HepG2 (cell line): ENCODE data around the gene FAAP100. TPM values are rescaled to one million over a fixed set of nuclear protein-coding genes. Genes with fewer than 3 reads are reported as not detected.
A peak's percentile ranks its signal among the peaks of the same experiment; 100 is the strongest.

Experiments
- ARID4A ChIP-seq: sonication (generic); formaldehyde crosslinking; IDR thresholded peaks from 2 replicates; pipeline ENCODE4 v1.5.0; 2020; ENCODE audit warnings: mild to moderate bottlenecking, missing genetic modification reagents, borderline replicate concordance
- ARNTL ChIP-seq: sonication (generic); formaldehyde crosslinking; IDR thresholded peaks from 2 replicates; pipeline ENCODE4 v1.4.0; 2020; ENCODE audit warnings: mild to moderate bottlenecking, missing genetic modification reagents
- CSRNP1 ChIP-seq: sonication (generic); formaldehyde crosslinking; IDR thresholded peaks from 2 replicates; pipeline ENCODE4 v1.8.1; 2023; ENCODE audit warnings: mild to moderate bottlenecking, missing genetic modification reagents
- GATA4 ChIP-seq: sonication (generic); IDR thresholded peaks from 2 replicates; pipeline ENCODE4 v1.6.1; 2016; ENCODE audit warnings: antibody characterized with exemption, low read depth, borderline replicate concordance
- IRF2 ChIP-seq: IDR thresholded peaks from 2 replicates; pipeline ENCODE4 v1.6.1; 2018; ENCODE audit warnings: missing genetic modification reagents, missing compliant biosample characterization
- MAX ChIP-seq: IDR thresholded peaks from 2 replicates; pipeline ENCODE4 v1.6.1; 2012; ENCODE audit warnings: inconsistent platforms
- MLX ChIP-seq: IDR thresholded peaks from 2 replicates; pipeline ENCODE4 v1.6.1; 2016
- PAXIP1 ChIP-seq: sonication (generic); formaldehyde crosslinking; conservative IDR thresholded peaks from 2 replicates; pipeline ENCODE4 v1.4.0; 2020; ENCODE audit warnings: mild to moderate bottlenecking, missing genetic modification reagents, moderate library complexity
- PLRG1 ChIP-seq: fragments of 450-650 bp; conservative IDR thresholded peaks from 2 replicates; pipeline ENCODE4 v1.6.1; 2016
- REL ChIP-seq: sonication (generic); formaldehyde crosslinking; conservative IDR thresholded peaks from 2 replicates; pipeline ENCODE4 v1.8.0; 2022; ENCODE audit warnings: mild to moderate bottlenecking, missing genetic modification reagents, moderate library complexity
- RFX1 ChIP-seq: fragments of 450-650 bp; IDR thresholded peaks from 2 replicates; pipeline ENCODE4 v1.6.1; 2017
- SMAD9 ChIP-seq: sonication (generic); formaldehyde crosslinking; IDR thresholded peaks from 2 replicates; pipeline ENCODE4 v1.5.1; 2020; ENCODE audit warnings: mild to moderate bottlenecking, missing genetic modification reagents
- SOX13 ChIP-seq, 3 experiments: fragments of 450-650 bp in 1 of 3; sonication (generic) in 1 of 3; formaldehyde crosslinking in 1 of 3; IDR thresholded peaks in 2 of 3; conservative IDR thresholded peaks in 1 of 3; 2 replicates each; pipeline versions ENCODE4 v1.5.0 to v1.6.1; 2016 to 2020; ENCODE audit warnings: antibody characterized with exemption in 1 of 3, mild to moderate bottlenecking in 1 of 3, missing compliant biosample characterization in 1 of 3, missing genetic modification reagents in 1 of 3, moderate library complexity in 1 of 3
- ZBTB14 ChIP-seq: sonication (generic); formaldehyde crosslinking; IDR thresholded peaks from 2 replicates; pipeline ENCODE4 v1.4.0; 2020; ENCODE audit warnings: missing genetic modification reagents
- ZBTB42 ChIP-seq: sonication (generic); formaldehyde crosslinking; IDR thresholded peaks from 2 replicates; pipeline ENCODE4 v1.5.0; 2020; ENCODE audit warnings: mild to moderate bottlenecking, missing genetic modification reagents
- ZNF678 ChIP-seq: sonication (generic); formaldehyde crosslinking; IDR thresholded peaks from 2 replicates; pipeline ENCODE4 v1.4.0; 2020; ENCODE audit warnings: mild to moderate bottlenecking, missing genetic modification reagents
- ZNF816 ChIP-seq: sonication (generic); formaldehyde crosslinking; IDR thresholded peaks from 2 replicates; pipeline ENCODE4 v1.8.0; 2022; ENCODE audit warnings: missing genetic modification reagents, mild to moderate bottlenecking, borderline replicate concordance
- ZSCAN12 ChIP-seq: sonication (generic); formaldehyde crosslinking; IDR thresholded peaks from 2 replicates; pipeline ENCODE4 v1.9.0; 2021; ENCODE audit warnings: mild to moderate bottlenecking, missing genetic modification reagents
- polyA plus RNA-seq, 8 experiments: library from polyadenylated mRNA; depleted of rRNA in 3 of 8; stranded (reverse) in 7 of 8; unstranded in 1 of 8; fragments of >200 nt; fragmentation: Illumina TruSeq in 4 of 8; extraction: Trizol in 4 of 8; gene quantifications; 2 replicates each; pipeline versions ENCODE4 v1.2.1 to v1.2.3, GENCODE V29; 2011 to 2016; ENCODE audit warnings: low read depth in 4 of 8, missing spikeins in 1 of 8, mixed read lengths in 1 of 8; ENCODE audit not compliant: insufficient read depth in 1 of 8
- total RNA-seq, 5 experiments: library from RNA; depleted of rRNA; stranded (reverse); fragments of >200 nt; fragmentation: Illumina TruSeq; extraction: Trizol; gene quantifications; 2 replicates each; pipeline ENCODE4 v1.2.3, GENCODE V29; 2016; ENCODE audit warnings: low read depth in 1 of 5

Gene FAAP100
- total and polyA plus RNA-seq, 2 of the 13 experiments (the other 11 are each of a cell fraction or from before 2014, with no cell fraction given) = 7.6 to 20.8 TPM

- TF ChIP-seq MLX (CRISPR knock-in tag) = no peak
- no peak for TF ChIP-seq PLRG1
- no peak for TF ChIP-seq SMAD9
- 0 out of 2 replicates have a peak, but pooled peaks have one; percentile 4 for TF ChIP-seq CSRNP1 (CRISPR knock-in tag)
- no peak for TF ChIP-seq RFX1
- 0 out of 2 replicates have a peak, but pooled peaks have one; percentile 70 for TF ChIP-seq REL (CRISPR knock-in tag)
- TF ChIP-seq ZSCAN12 (CRISPR knock-in tag) = 0 out of 2 replicates have a peak, but pooled peaks have one; percentile 53
- 0 out of 2 replicates have a peak, but pooled peaks have one; percentile 25 for TF ChIP-seq ZNF816
- no peak for TF ChIP-seq ARNTL (CRISPR knock-in tag)
- no peak for TF ChIP-seq SOX13 (IDR thresholded peaks at IDR 0.05)
- TF ChIP-seq SOX13 (CRISPR knock-in tag; conservative IDR thresholded peaks at IDR 0.05 in 1 of 2, IDR thresholded peaks at IDR 0.05 in 1 of 2) = no peak
- TF ChIP-seq PAXIP1 (CRISPR knock-in tag) = no peak
- TF ChIP-seq ZBTB14 (CRISPR knock-in tag) = 0 out of 2 replicates have a peak, but pooled peaks have one; percentile 17
- TF ChIP-seq ZNF678 = 0 out of 2 replicates have a peak, but pooled peaks have one; percentile 63
- TF ChIP-seq MAX = no peak; the same call in 1 of the 2 replicates
- no peak for TF ChIP-seq ZBTB42 (CRISPR knock-in tag)
- no peak for TF ChIP-seq ARID4A (CRISPR knock-in tag)
- 0 out of 2 replicates have a peak, but pooled peaks have one; percentile 2 for TF ChIP-seq GATA4
- TF ChIP-seq IRF2 (CRISPR knock-in tag) = no peak
These were observed 40.7 kb downstream of the FAAP100 start (continued) for GRCh38 chr17:81511554-81511803.
